HG03175 (cell line): Measurements from ENCODE around the gene PLVAP.

ENCODE experiments used
- ATAC-seq: cut with Tn5 transposase; IDR thresholded peaks from one replicate; pipeline ENCODE4 v1.9.1; 2021; ENCODE audit warnings: mild to moderate bottlenecking, moderate library complexity; ENCODE audit not compliant: unreplicated experiment

PLVAP gene, protein sequence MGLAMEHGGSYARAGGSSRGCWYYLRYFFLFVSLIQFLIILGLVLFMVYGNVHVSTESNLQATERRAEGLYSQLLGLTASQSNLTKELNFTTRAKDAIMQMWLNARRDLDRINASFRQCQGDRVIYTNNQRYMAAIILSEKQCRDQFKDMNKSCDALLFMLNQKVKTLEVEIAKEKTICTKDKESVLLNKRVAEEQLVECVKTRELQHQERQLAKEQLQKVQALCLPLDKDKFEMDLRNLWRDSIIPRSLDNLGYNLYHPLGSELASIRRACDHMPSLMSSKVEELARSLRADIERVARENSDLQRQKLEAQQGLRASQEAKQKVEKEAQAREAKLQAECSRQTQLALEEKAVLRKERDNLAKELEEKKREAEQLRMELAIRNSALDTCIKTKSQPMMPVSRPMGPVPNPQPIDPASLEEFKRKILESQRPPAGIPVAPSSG

DNA sequence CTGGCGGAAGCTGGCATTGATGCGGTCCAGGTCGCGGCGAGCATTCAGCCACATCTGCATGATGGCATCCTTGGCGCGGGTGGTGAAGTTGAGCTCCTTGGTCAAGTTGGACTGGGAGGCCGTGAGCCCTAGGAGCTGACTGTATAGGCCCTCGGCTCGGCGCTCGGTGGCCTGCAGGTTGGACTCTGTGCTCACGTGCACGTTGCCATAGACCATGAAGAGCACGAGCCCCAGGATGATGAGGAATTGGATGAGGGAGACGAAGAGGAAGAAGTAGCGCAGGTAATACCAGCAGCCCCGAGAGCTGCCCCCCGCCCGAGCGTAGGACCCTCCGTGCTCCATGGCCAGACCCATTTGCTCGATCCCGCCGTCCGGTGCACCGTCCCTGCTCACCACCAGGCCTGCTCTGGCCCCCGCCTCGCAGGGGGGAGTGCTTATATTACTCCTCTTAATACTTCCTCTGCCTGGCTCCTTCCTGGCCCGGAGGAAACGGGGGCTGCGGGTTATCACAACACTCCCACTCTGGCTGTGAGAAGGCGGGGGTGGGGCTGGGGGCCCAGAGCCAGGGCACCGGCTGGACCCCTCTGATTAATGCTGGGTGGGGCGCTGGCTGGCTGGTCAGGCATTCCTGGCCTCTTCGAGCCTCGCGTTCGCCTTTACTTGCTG is at the start of gene PLVAP:
PLVAP (minus strand) TSS at position 408 of the 666 bp plus-strand sequence; CDS start at position 354, 54 bp downstream.
- ATAC-seq: no peak

GRCh38 chr19:17424743-17425365 is 47.7 kb upstream of the PLVAP start:
- no peak for ATAC-seq

DNA sequence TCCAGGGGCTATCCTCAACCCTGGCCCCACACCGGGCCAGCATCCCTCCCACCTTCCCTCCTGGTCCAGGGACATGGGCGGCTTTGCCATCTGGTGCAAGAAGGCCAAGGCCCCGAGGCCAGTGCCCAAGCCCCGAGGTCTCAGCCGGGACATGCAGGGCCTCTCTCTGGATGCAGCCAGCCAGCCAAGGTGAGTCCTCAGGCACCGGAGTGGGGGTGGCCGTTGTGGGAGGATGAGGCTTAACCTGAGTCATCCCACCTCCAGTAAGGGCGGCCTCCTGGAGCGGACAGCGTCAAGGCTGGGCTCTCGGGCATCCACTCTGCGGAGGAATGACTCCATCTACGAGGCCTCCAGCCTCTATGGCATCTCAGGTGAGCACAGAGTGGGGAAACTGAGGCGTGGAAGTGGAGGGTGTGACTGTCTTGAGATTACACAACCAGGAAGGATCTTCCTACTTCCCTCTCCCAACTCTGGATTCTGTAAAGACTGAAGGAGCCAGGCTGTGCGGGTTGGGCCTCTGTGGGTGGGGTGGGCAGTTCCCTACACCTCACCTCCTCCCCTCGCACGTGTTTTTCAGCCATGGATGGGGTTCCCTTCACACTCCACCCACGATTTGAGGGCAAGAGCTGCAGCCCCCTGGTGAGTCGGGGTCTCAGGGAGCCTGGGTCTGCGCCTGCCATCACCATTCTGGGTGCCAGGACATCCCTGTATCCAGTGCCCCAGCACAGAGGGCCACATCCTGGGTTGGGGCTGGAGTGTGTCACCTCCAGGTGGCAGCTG is 46.5 kb upstream of the PLVAP start:
- no peak for ATAC-seq

DNA sequence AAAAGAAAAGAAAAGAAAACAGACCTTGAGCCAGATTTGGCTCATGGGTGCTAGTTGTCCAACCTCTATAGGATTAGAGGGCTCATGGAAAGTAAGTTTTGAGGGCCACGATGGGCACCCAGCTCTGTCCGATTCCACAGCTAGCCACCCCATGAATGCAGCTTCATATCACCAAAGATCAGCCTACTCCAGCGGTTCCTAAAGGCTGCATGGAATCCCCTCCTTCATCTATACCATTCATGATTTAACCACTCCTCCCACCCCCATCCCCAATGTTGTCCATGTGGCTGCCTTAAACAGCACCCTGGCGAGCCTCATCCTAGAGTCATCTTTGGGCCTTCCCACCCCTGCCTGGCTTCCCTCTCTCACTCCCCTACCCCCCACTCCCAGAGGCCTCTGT is 44.8 kb upstream of the PLVAP start:
- ATAC-seq: no peak

DNA sequence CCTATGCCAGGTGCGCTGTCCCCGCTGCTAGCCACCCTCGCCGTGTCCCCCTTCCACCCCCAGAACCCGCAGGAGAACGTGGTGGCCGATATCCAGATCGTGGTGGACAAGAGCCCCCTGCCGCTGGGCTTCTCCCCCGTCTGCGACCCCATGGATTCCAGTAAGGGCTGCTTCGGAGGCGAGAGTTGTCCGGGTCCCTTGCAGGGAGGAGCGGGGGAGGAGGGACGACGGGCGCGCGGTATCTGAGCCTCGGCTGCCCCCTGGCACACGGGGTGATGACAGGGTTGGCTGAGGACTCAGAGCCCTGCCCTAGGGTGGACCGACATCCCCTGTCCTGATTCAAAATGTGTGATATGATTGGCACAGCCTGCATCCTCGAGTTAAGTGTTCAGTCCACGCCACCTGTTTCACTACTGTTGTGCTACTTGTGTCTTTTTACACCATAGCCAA is 43.4 kb upstream of the PLVAP start:
- ATAC-seq: no peak

GRCh38 chr19:17419621-17420474 is 42.7 kb upstream of the PLVAP start, which contains the start of gene MVB12A:
Gene MVB12A, plus strand, starts transcription at chr19:17420047. Its CDS starts 89 bp downstream, at chr19:17420136.
- peak; percentile 93 for ATAC-seq

DNA sequence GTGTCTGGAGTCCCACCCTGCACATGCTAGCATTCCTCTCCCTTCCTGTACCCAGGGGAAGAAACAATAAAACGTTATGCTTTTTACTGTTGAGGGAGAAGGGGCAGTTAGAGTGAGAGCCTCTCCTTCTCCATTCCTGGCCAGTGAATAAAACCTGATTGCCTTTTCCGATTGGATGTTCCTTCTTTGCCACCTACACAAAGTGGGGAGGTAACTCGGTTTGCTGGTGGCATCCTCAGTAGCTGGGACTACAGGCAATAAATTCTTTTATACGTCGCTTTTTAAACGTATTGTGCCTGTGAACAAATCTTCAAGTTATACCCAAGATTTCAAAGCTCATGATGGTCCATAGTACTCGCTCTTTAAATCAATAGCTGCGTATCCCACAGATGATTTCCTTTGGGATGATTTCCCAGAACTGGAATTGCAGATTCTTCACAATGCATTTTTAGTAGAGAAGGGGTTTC is 42.0 kb upstream of the PLVAP start:
- ATAC-seq: no peak

DNA sequence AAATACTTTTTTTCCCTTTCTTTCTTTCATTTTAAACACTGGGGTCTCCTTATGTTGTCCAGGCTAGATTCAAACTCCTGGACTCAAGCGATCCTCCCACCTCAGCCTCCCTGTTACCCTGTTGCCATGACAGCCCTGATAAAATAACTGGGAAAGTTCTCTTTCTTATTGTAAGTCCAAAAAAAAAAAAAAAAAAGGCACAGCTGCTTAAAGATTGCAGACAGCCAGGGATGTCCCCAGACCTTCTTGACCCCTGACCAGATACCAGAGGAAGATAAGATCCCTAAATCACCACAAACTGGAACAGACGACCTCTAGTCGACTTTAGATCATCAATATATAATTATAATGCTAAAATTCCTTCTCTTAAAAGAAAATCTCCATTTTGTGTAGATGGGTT is 41.6 kb upstream of the PLVAP start:
- no peak for ATAC-seq

DNA sequence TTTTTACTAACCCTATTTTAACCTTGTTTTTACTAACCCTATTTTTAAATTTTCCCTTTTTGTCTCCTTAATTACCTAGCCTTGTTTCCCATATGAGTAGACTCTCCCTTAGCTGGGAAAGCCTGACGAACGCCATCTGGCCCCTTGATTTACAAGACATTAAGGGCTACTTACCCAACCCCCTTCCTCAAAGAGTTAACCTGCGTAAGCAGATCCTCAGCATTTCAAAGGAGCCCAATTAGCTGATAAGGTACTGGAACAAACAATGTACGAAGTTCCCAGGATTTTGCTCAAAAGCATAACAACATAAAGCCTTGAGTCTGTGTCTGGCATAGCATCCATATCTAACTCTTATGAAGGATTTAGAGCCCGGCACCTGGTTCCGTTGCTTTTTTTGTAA is 38.0 kb upstream of the PLVAP start:
- ATAC-seq: no peak

- ATAC-seq: no peak
Measured at GRCh38 chr19:17414097-17414496, 37.0 kb upstream of the PLVAP start.

DNA sequence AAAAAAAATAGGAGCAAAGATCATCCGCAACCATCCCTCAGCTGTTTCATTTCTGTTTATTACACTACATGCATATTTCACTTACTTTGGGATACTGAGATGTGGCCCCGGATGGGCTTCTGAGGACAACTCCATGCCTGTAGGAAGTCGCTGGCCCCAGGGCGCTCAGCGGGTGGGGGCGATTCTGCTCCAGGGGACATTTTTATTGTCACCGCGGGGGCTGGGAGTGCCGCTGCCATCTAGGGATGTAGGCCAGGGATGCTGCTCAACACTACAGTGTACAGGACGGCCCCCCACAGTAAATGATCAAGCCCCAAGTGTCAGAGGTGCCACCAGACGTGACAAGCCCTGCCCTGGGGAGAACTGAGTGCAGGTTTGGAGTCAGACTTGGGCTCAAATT is 34.7 kb upstream of the PLVAP start:
- no peak for ATAC-seq

DNA sequence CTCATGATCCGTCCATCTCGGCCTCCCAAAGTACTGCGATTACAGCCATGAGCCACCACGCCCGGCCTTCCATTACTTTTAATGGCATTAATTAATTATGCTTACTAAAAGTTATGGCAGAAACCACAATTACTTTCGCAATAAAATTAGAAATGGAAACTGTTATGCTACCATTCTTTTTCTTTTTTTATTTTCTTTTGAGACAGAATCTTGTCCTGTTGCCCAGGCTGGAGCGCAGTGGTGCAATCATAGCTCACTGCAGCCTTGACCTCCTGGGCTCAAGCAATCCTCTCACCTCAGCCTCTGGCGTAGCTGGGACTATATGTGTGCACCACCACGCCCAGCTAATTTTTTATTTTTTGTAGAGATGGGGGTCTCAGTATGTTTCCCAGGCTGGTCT is 32.8 kb upstream of the PLVAP start:
- no peak for ATAC-seq

DNA sequence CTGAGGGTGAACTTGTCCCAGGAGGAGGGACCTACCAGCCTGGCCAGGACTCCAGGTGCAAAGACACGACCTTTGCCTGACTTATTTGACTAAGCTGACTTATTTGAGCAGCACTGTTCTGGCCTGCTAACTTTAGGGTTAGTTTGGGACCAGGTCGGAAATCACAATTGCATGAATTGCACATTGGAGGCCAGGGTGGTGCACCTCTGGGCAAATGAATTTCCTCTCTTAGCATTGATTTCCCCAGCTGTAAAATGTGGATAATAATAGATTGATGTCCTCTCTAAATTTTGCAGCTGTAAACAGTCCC is 29.7 kb upstream of the PLVAP start:
- ATAC-seq: no peak

- ATAC-seq: peak; percentile 14
Measured at GRCh38 chr19:17406046-17406886, 29.1 kb upstream of the PLVAP start.

DNA sequence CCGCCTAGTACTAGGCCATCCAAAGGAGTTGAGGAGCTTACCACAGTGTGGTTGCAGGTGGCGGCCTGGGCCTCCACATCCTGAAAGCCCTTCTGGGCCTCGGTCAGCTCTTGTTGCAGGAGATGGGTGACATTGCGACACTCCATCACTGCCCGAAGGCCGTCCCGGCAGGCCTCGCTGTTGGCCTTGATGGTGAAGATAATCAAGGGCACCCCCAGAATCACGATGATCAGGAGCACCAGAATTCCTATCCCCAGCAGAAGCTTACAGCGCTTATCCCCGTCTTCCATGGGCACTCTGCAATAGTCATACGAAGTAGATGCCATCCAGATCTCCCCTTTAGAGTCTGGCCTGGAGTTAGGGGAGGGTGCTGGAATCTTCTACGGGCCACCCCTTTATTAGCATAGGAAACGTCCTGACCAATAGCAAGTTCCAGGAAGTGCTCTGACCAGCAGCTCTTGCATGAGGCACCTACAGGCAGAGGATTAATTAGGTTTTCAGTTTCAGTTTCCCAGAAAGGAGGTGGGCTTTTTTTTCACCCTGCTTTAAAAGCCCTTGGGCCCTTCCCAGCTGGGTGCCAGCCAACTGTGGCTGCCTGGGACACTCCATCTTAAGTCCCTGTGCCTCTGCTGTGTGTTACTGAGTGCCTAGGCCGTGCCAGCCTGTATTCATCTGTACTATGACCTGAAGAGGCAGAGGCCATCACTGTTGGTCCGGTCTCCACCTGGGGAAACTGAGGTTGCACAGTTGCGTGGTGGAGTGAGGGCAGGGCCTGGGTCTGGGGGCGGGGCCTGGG is 28.3 kb upstream of the PLVAP start, which contains the start of gene BST2:
BST2 (minus strand) TSS at position 381 of the 796 bp plus-strand sequence; CDS start at position 326, 55 bp downstream.
- peak; percentile 79 for ATAC-seq

DNA sequence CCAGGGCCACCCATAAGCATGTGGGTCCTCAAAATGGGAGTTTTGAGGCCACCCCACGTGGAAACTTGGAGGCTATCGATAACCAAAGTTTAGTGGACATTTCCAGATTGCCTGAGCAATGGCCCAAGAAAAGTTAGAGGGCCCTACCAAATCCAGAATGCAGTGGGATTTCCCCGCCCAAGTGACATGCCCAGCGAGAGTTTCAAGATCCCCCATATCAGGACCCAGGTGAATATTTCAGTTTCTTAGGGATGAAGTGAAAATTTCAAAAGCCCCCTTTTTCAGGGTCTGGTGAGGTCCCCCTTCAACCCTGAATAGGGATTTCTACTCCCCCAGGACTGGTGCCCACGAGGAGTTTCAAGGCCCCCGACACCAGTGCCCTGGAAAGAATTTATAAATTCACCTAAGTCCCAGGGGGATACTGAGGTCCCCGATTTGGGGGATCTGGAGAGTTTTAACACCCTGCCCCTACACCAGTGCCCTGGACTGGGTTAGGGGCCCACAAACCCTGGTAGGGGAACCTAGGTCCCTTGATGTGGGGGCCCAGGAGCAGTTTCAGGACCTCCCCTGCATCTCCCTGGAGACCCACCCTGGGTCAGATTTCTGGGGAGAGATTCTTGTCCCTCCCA is 27.6 kb upstream of the PLVAP start:
- no peak for ATAC-seq

DNA sequence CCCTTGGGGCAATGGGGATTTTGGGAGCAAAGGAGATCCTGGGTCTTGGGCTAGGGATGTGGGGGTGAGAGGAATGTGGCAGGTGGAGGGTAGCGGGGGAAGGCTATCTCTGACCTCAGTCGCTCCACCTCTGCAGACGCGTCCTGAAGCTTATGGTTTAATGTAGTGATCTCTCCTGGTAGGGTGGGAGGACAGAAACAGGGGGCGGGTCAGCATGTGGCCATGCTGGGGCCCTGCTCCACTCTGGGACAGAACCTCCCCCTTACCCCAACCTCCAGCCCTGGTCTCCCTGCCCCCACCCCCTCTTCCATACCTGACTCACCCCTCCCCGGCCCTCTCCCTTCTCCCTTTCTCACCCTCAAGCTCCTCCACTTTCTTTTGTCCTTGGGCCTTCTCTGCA is 26.9 kb upstream of the PLVAP start:
- ATAC-seq: no peak
